OCI-LY3 (cell line): ENCODE measurements around the gene RGMB.

Experiments
- H2AFZ ChIP-seq: fragments of 200-600, 300-600 bp; shearing (Covaris generic); 2 replicates; pipeline ENCODE4 v1.6.0; 2014; ENCODE audit warnings: antibody characterized with exemption, low read depth, low read length
- H3K27ac ChIP-seq: fragments of 200-600, 300-600 bp; sonication (generic); 2 replicates; pipeline ENCODE4 v1.5.1; 2014; ENCODE audit warnings: mild to moderate bottlenecking, low read length, moderate library complexity, mixed read lengths
- H3K27me3 ChIP-seq: fragments of 200-600, 300-600 bp; sonication (generic); 2 replicates; pipeline ENCODE4 v1.6.1; 2014; ENCODE audit warnings: low read depth, low read length, mixed read lengths
- H3K36me3 ChIP-seq: fragments of 200-600, 300-600 bp; sonication (generic); replicated peaks from 2 replicates; pipeline ENCODE3; 2014; ENCODE audit warnings: low read depth, low read length, mixed read lengths
- H3K4me1 ChIP-seq: fragments of 300-600, 200-600 bp; sonication (generic); 2 replicates; pipeline ENCODE4 v1.6.1; 2014; ENCODE audit warnings: low read length, mixed read lengths
- H3K4me2 ChIP-seq: fragments of 200-600, 300-600 bp; sonication (generic); 2 replicates; pipeline ENCODE4 v1.6.1; 2014; ENCODE audit warnings: low read length, mixed read lengths
- H3K4me3 ChIP-seq: fragments of 300-600, 200-600 bp; sonication (generic); 2 replicates; pipeline ENCODE4 v1.5.1; 2014; ENCODE audit warnings: antibody characterized with exemption, mild to moderate bottlenecking, low read length, moderate library complexity
- H3K79me2 ChIP-seq: fragments of 300-600, 200-600 bp; shearing (Covaris generic); 2 replicates; pipeline ENCODE4 v1.6.1; 2014; ENCODE audit warnings: mild to moderate bottlenecking, low read length, mixed read lengths
- H3K9ac ChIP-seq: fragments of 300-600, 200-600 bp; shearing (Covaris generic); 2 replicates; pipeline ENCODE4 v1.6.0; 2014; ENCODE audit warnings: mild to moderate bottlenecking, low read length, moderate library complexity
- H3K9me3 ChIP-seq: fragments of 200-600, 300-600 bp; shearing (Covaris generic); 2 replicates; pipeline ENCODE4 v1.6.1; 2014; ENCODE audit warnings: low read length, mixed read lengths; ENCODE audit not compliant: insufficient read depth
- H4K20me1 ChIP-seq: fragments of 200-600, 300-600 bp; sonication (generic); 2 replicates; pipeline ENCODE4 v1.6.1; 2016; ENCODE audit warnings: low read length, mixed read lengths; ENCODE audit not compliant: insufficient read depth
- CTCF ChIP-seq: fragments of 200-600, 300-600 bp; sonication (generic); IDR thresholded peaks from 2 replicates; pipeline ENCODE4 v1.5.1; 2014; ENCODE audit warnings: antibody characterized with exemption, low read length, low read depth
- EZH2phosphoT487 ChIP-seq: fragments of 200-600 bp; shearing (Covaris generic); IDR thresholded peaks from 2 replicates; pipeline ENCODE4 v1.6.1; 2018; ENCODE audit warnings: antibody characterized with exemption, mixed run types, low read depth

The RGMB gene

GRCh38 chr5:98771382-98772109, 1.9 kb upstream of the RGMB start:
- Histone ChIP-seq H3K4me2 (peak overlapping the region; percentile 97), H3K9me3 (no peaks in the 10 kb centered on the region), H3K27me3 (peaks cover 5% of the 10 kb centered on the region; the same call in 1 of the 2 replicates), H3K79me2 (peaks cover 24% of the 10 kb centered on the region), H3K9ac (peak overlapping the region; percentile 53), H3K27ac (no peak overlapping the region), H3K4me3 (peak overlapping the region; percentile 92), H3K36me3 (no peaks in the 10 kb centered on the region), H2AFZ (peak overlapping the region; percentile 86), H3K4me1 (peaks cover 22% of the 10 kb centered on the region), H4K20me1 (peaks cover 16% of the 10 kb centered on the region)
- TF ChIP-seq EZH2phosphoT487, result no peak
- peak; percentile 74 for TF ChIP-seq CTCF

GRCh38 chr5:98772415-98773213, 849 bp upstream of the RGMB start:
- Histone ChIP-seq H3K9ac (peak overlapping the region; percentile 90), H2AFZ (peak overlapping the region; percentile 98), H3K27me3 (peaks cover 5% of the 10 kb centered on the region; the same call in 1 of the 2 replicates), H3K9me3 (no peaks in the 10 kb centered on the region), H4K20me1 (peaks cover 16% of the 10 kb centered on the region), H3K36me3 (no peaks in the 10 kb centered on the region), H3K4me1 (peaks cover 22% of the 10 kb centered on the region), H3K4me3 (peak overlapping the region; percentile 92), H3K4me2 (peak overlapping the region; percentile 97), H3K79me2 (peaks cover 35% of the 10 kb centered on the region), H3K27ac (peak overlapping the region; percentile 54)
- TF ChIP-seq CTCF (no peak), EZH2phosphoT487 (no peak)

- Histone ChIP-seq H3K9ac (peak overlapping the region; percentile 90), H3K9me3 (no peaks in the 10 kb centered on the region), H3K4me1 (peaks cover 22% of the 10 kb centered on the region), H2AFZ (peak overlapping the region; percentile 98), H3K36me3 (no peaks in the 10 kb centered on the region), H3K79me2 (peaks cover 40% of the 10 kb centered on the region), H3K4me2 (peak overlapping the region; percentile 97), H3K4me3 (peak overlapping the region; percentile 92), H4K20me1 (peaks cover 16% of the 10 kb centered on the region), H3K27me3 (peaks cover 5% of the 10 kb centered on the region; the same call in 1 of the 2 replicates), H3K27ac (peak overlapping the region; percentile 54)
- no peak for TF ChIP-seq CTCF
Measured at GRCh38 chr5:98773214-98773463, 324 bp upstream of the RGMB start.

GRCh38 chr5:98774192-98775033, 950 bp downstream of the RGMB start:
- peaks cover 51% of the 10 kb centered on the region for H3K79me2 ChIP-seq
- peak overlapping the region; percentile 55 for H3K27ac ChIP-seq
- no peak overlapping the region for H2AFZ ChIP-seq
- peaks cover 16% of the 10 kb centered on the region for H4K20me1 ChIP-seq
- peaks cover 5% of the 10 kb centered on the region; the same call in 1 of the 2 replicates for H3K27me3 ChIP-seq
- H3K4me3 ChIP-seq, result peak overlapping the region; percentile 92
- peaks cover 22% of the 10 kb centered on the region for H3K4me1 ChIP-seq
- peak overlapping the region; percentile 75 for H3K4me2 ChIP-seq
- TF ChIP-seq CTCF, result no peak
- TF ChIP-seq EZH2phosphoT487, result no peak
- peak overlapping the region; percentile 74 for H3K9ac ChIP-seq
- H3K36me3 ChIP-seq, result no peaks in the 10 kb centered on the region
- no peaks in the 10 kb centered on the region for H3K9me3 ChIP-seq
